GM12801 (cell line): ENCODE measurements around the gene BCAS1.

ENCODE experiments used
- CTCF ChIP-seq: IDR thresholded peaks from one replicate; pipeline ENCODE4 v1.5.1; 2011; ENCODE audit warnings: control low read depth; ENCODE audit not compliant: insufficient read length; ENCODE audit errors: extremely low read depth

The BCAS1 gene

DNA sequence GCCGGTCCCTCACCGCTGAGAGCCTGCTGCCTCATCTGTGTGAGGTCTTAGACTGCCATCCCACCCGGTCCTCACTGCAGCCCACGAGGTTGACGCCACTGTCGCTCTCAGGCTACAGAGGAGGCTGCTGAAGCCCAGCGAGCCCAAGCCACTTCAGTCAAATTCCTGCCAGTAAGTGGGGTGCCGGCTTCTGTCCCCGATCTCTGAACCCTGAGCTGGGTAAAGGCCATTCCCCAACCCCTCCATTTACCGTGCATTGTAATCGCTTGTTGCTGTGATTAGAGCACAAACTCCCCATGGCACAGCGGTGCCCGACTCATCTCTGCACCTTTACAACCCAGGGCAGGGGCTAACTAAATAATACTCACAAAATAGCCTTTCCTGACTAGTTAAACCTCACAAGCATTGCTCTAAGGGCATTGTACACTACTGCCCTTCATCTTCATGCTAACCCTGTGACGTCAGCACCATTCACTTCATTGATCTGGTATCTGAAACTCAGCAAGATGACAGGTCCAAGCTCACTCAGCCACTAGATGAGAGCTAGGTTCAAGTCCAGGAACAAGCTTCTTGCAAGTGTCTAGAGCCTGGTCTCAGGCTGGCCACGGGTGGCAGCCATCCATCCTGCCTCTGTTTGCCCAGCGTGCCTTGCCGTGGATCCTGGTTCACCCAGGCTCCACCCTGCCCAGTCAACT, 122.7 kb downstream of the BCAS1 start:
- TF ChIP-seq CTCF, result no peak

DNA sequence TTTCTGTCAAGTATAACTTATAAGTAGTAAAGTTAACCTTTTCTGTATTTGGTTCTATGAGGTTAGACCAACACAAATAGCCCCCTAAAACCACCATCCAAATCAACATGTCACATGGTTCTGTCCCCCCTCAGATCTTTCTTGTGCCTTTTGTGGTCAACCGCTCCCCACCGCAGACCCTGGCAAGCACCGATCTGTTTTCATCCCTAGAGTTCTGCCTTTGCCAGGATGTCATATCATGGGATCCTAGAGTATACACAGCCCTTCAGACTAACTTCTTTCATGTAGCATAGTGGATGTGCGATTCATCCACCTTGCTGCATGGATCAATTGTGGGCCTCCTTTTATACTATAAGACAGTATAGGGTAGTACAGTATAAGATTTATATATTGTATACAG, 124.3 kb downstream of the BCAS1 start:
- no peak for TF ChIP-seq CTCF

GRCh38 chr20:53945478-53945877, 124.9 kb downstream of the BCAS1 start:
- no peak for TF ChIP-seq CTCF

- TF ChIP-seq CTCF, result no peak
Observed at GRCh38 chr20:53944796-53945195, 125.6 kb downstream of the BCAS1 start.

DNA sequence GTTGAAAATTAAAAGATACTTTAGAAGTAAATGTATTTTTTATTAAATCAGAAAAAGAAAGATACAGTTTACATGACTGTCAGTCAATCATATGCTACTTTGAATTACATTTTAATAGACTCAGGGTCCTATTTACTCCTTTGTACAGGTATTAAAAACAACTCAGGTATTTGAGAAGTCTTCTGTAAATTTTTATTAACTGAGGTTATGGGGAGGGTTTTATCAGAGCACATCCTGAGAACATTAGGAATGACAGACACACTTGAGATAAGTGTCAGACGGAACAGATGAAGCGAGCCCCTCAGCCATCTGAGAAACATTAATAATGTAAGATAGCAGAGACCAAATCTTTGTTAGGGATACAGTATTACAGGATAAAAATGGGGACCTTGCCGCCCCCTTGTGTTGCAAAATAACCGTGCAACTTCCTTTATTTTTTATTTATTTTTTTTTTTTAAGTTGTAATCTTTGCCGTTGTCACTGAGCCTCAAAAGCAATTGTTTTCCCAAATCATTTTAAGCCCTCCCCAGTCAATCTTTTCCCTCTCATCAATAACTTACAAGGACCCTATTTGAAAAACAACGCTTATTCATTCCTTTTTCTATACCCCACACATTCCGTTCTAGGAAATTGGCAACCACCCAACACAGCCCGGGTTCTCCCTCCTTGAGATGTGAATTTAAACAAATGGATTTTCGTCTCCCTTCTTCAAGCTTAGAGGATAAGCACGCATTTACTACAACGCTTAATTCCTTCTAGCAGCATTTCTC, 126.7 kb downstream of the BCAS1 start:
- TF ChIP-seq CTCF, result no peak

GRCh38 chr20:53942973-53943372, 127.4 kb downstream of the BCAS1 start:
- no peak for TF ChIP-seq CTCF

GRCh38 chr20:53942472-53942816, 128.0 kb downstream of the BCAS1 start:
- no peak for TF ChIP-seq CTCF
